Adrenal gland (tissue), 5 donors: ENCODE measurements around the gene KLHL14.

Experiments
- CTCF ChIP-seq, 6 experiments: fragments of 450-650 bp in 4 of 6; fragments of 200-600 bp in 2 of 6; sonication (generic) in 1 of 6; IDR thresholded peaks; 1 replicate in 5 of 6; 2 replicates in 1 of 6; pipeline versions ENCODE4 v1.5.1 to v1.8.0; 2016 to 2021; ENCODE audit warnings: antibody characterized with exemption in 6 of 6, mild to moderate bottlenecking in 2 of 6, moderate library complexity in 1 of 6
- POLR2A ChIP-seq, 2 donors: fragments of 450-650 bp; IDR thresholded peaks; one replicate each; pipeline ENCODE4 v1.6.1; 2017; ENCODE audit warnings: antibody characterized with exemption in 2 of 2, mild to moderate bottlenecking in 2 of 2, moderate library complexity in 1 of 2
- donor health status: DM: no; HTN: no; CAD: no.

GRCh38 chr18:32668956-32669355 is 103.9 kb downstream of the KLHL14 start:
- no peak for TF ChIP-seq CTCF (IDR thresholded peaks at IDR 0.05)
- no peak for TF ChIP-seq POLR2A (IDR thresholded peaks at IDR 0.05)
